Superior temporal gyrus (tissue), 1 donor: ENCODE data around the gene ATP6V1C2.

Source experiments
- DNase-seq: peaks from one replicate; pipeline ENCODE4 v3.0.0-alpha.2; 2016; ENCODE audit errors: extremely low spot score

ATP6V1C2 gene, protein sequence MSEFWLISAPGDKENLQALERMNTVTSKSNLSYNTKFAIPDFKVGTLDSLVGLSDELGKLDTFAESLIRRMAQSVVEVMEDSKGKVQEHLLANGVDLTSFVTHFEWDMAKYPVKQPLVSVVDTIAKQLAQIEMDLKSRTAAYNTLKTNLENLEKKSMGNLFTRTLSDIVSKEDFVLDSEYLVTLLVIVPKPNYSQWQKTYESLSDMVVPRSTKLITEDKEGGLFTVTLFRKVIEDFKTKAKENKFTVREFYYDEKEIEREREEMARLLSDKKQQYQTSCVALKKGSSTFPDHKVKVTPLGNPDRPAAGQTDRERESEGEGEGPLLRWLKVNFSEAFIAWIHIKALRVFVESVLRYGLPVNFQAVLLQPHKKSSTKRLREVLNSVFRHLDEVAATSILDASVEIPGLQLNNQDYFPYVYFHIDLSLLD

DNA sequence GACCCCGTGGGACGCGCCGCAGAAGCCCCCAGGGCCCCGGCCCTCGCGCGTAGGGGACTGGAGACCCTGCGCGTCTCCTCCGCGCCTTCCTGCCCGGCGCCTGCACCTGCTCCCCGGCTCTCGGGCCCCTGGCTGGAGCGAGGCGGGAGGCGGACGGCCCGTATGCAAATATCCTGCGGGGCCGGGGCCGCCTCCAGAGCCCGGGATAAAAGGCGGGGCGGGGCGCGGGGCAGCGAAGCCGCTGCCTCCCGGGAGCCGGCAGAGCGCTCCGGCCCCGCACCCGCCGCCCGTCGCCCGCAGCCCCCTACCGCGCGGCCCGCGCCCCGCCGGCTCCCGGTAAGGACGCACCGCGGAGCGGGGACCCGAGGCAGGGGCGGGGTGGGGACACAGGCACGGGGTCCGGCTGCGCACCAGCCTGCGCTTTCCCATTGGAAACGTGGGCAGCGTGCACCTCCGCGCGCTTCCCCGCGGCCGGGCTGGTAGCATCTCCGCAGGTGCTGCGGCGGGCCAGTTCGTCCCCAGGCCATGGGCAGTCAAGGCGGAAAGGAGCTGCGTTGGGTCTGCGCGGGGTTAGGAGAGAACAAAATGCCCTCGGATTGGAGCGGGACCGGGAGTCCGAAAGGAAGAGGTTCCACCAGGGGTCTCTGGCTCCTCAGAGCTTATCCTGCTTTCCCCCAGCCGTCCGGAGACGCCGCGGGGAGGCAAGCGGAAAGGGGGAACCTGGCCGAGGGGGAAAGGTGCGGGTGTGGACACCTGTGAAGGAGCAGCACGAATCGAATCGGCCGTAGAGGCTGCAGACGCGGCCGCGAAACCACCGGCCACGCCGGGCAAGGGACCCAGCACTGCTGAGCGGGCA lies at the start of gene ATP6V1C2:
ATP6V1C2 (plus strand) TSS at position 235 of the 856 bp plus-strand sequence. CDS start 1,220 bp downstream, outside the sequence.
- DNase-seq, result no peak

DNA sequence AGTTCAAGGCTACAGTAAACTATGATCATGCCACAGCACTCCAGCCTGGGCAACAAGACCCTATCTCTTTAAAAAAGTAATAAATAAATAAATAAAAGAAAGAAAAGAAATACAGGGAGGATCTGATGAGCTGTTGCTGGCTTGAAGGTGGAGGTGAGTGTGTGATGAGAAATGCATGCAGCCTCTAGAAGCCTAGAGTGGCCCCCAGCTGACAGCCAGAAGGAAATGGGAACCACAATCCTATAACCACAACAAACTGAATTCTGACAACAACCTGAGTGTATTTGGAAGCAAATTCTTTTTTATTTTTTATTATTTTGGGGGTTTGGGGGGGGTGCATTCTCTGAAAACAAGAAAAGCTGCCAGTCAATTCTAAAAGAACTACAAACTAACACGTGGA lies 46.3 kb upstream of the ATP6V1C2 start:
- no peak for DNase-seq

- DNase-seq, result no peak
Observed at GRCh38 chr2:10678225-10678624, 43.2 kb upstream of the ATP6V1C2 start.

GRCh38 chr2:10680214-10680613 lies 41.2 kb upstream of the ATP6V1C2 start:
- DNase-seq, result no peak

- no peak for DNase-seq
Observed at GRCh38 chr2:10680957-10681356, 40.5 kb upstream of the ATP6V1C2 start.

GRCh38 chr2:10686176-10686730 lies 35.2 kb upstream of the ATP6V1C2 start:
- DNase-seq, result no peak

GRCh38 chr2:10688921-10689807 lies 32.3 kb upstream of the ATP6V1C2 start:
- no peak for DNase-seq

DNA sequence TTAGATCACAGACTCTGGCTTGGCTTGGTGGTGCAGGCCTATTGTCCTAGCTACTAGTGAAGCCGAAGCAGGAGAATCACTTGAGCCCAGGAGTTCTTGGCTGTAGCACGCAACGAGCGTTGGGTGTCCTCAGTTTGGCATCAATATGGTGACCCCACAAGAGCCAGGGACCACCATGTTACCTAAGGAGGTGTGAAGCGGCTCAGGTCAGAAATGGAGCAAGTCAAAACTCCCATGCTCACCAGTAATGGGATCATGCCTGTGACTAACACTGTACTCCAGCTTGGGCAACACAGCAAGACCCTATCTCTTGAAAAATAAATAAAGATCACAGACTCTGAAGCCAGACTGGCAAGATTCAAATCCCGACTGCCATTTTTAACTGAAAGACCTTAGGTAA lies 29.9 kb upstream of the ATP6V1C2 start:
- DNase-seq, result no peak

DNA sequence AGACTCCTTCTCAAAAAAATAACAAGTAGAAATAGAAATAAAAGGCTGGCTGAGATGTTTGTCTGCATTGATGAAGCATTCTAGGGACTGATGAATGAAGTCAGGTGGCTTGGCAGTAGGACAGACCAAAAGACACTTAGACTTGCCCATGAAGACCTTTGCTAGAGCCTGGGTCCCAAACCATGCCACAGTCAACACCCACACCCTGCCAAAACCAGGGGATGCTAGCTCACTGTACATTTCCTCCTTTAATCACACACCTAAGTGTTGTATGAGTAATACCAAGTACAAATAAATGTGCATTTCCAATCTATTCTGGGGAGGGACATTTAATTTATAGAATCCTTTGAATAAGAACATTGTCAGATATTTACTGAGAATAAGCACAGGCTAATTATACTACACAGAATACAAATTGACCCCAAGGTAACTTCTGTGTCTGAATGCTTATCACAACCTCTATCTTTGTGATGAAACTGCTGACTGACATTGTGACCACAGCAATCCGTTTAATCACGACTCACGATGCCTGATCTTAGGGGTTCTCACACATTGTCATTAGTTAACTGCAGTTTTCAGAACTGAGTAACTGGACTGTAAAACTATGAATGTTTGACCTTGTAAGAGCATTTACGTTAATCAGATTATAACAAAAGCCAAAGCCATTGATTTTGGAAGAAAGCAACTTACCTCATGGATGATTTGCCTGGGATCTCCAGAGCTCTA lies 21.2 kb upstream of the ATP6V1C2 start:
- DNase-seq, result no peak

GRCh38 chr2:10704034-10704594 lies 17.3 kb upstream of the ATP6V1C2 start:
- no peak for DNase-seq

GRCh38 chr2:10706033-10706432 lies 15.4 kb upstream of the ATP6V1C2 start:
- no peak for DNase-seq

- no peak for DNase-seq
Observed at GRCh38 chr2:10707831-10708230, 13.6 kb upstream of the ATP6V1C2 start.

DNA sequence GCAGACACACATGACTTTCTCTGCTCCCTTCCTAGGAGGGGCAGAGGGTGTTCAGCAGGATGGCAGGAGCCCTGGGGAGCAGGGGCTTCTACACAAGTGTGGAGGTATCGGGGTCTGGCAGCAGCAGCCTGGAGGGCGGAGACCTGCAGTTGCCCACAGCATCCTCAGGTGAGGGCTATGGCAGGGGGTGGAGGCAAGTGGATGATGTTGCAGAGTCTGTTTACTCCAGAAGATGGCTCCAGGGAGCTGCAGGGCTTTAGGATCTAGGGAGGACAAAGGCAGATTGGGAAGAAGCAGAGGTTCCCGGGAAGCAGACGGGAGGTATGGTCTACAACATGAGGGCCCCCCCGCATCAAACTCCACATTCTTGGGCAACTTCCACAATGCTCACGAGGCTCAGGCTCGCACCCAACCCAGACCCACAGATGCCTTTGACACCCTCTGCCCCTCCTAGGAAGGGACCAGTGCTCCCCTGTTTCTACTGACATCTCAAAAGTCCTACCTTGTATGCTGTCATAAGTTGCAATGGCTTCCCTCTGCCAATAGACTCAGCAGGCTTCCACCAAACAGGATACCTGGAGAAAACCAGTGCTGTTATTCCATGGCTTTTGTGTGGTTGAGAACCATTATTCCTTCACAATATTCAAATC lies 12.0 kb upstream of the ATP6V1C2 start:
- no peak for DNase-seq

DNA sequence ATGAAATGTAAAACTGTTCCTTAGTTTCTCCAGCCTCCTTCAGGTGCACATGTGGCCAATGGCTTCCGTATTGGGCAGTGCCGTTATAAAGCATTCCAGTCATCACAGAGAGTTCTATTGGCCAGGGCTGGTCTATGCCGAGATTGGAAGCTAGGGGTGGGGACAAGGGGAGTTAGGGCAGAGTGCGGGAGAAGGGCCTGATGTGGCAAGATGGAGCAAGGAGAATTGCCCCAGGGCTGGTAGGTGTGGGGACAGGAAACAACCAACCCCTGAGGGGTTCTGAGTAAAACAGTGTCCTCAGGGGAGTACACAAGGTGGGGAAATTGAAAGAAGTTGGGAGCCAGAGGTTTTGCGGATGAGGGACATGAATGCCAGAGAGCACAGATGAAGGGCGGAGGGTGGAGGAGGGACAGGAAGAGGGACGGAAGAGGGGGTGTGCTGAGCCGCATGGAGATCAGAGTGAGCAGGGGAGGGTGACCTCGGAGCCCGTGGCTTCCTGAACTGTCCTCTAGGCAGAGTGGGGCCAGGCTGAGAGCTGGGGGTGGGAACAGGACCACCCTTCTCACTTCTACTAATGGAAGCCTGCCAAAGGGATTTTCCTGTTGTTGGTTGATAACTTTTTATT lies 9.1 kb upstream of the ATP6V1C2 start:
- no peak for DNase-seq

DNA sequence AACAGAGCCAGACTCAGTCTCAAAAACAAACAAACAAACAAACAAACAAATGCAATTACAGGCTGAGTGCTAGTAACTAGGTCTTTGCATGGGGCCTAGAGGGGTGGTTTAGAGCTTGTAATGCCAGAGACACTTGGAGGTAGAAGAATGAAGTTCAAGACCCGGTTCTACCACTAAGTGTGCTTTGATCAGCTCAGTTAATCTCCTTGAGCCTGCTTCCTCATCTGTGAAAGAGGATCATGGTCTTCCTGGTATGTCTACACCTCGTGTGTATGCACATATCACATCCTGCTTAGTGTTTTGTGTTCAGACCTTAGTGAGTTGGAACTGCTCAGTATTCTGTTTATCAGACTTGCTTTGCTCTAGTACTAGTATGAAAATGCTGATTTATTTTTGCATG lies 4.8 kb upstream of the ATP6V1C2 start:
- DNase-seq, result no peak

DNA sequence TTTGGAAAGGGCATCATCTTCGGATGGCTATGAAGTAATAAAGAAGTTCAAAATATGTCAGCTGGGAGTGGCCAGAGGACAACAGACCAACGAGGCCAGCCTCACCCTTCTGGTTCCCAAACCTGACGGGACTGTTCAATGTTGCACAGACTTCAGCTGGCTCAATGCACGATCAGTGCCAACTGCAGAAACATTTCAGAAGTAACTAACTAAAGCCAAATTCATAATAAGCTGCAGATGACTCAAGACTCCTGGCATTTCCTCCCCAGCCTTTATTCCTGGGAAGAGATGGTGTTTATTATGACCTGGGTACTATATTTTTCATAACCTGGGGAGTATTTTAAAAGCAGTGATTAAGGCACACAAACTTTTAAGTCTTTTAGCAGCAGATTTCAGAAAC lies 3.8 kb upstream of the ATP6V1C2 start:
- DNase-seq, result peak; percentile 12

DNA sequence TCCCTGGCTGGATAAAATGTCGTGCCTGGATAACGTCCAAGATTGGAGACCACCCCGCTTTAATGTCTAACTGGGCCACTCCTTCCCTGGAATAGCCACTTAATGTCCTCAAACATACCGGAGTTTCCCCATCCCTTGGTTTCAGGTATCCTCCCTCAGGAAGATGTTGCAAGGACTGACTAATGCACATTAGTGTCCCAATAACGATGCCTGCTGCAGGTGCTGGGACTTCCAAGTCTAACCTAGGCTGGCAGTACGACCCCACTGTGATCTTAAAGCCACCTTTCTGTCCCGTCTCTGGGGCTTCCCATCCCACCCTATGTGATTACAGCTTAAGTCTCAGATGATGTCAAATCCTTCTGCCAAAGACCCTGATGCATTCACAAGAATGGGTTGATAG lies 1.1 kb upstream of the ATP6V1C2 start:
- no peak for DNase-seq

DNA sequence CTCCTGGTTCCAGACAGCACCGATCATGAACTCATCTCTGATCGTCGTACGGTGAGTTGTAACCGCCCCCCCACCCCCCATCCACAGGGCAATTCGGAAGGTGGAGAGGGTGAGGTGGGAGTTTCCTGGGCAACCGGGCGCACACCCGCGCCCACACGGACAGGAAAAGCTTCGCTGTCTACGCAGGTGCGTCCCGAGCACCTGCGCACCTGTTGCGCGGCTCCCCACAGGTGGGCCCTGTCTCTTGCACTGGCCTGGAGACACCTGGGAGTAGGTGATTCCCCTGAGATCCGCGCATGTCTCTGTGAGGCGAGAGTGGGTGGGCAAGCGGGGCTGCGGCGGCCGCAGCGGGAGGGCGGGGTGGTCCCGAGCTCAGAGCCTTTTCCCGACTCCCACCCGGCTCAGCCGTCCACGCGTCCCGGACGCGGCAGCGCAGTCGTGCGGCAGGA lies 459 bp upstream of the ATP6V1C2 start:
- DNase-seq, result no peak

DNA sequence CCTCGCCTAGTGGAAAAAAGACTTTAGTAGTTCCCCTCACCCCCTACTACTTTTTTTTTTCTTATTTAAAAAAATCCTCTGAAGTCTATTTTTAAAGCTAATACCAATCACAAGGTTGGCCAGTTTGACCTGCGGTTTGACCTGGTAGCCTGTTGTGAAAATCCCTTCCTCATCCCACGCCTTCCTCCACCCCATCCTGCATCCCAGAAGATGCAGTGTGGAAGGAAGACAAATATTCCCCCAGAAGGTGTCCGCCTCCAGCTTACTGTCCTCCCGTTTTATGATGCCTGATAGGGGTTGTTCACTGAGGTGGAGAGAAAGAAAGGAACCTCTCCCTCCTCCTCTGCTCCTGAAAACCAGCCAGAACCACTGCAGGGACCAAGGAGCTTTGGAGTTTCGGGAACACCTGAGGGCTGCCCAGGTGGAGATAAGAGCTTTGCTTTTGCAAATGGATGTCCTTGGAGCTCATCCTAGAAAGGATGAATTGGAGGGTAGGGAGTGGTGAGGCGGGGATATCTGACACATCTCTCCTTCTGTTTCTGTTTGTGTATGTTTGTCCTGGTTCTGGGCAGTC lies 909 bp downstream of the ATP6V1C2 start:
- no peak for DNase-seq
